GM12864 (cell line): ENCODE data around the gene KCNA2.

Source experiments
- DNase-seq: peaks from one replicate; pipeline ENCODE4 v3.0.0-alpha.2; 2011; ENCODE audit warnings: low read depth
- H3K4me3 ChIP-seq: 2 replicates; pipeline ENCODE4 v1.5.1; 2011; ENCODE audit warnings: mild to moderate bottlenecking, low read depth, low read length, control low read depth
- TF ChIP-seq, protein P1 (sequence below): IDR thresholded peaks from 2 replicates; pipeline ENCODE4 v1.5.1; 2011; ENCODE audit warnings: low read depth, mild to moderate bottlenecking, moderate library complexity, low read length, control low read depth, inconsistent platforms; ENCODE audit errors: missing control alignments

KCNA2 gene

GRCh38 chr1:110602466-110602865 is 3.7 kb downstream of the KCNA2 start:
- TF ChIP-seq, protein P1, sequence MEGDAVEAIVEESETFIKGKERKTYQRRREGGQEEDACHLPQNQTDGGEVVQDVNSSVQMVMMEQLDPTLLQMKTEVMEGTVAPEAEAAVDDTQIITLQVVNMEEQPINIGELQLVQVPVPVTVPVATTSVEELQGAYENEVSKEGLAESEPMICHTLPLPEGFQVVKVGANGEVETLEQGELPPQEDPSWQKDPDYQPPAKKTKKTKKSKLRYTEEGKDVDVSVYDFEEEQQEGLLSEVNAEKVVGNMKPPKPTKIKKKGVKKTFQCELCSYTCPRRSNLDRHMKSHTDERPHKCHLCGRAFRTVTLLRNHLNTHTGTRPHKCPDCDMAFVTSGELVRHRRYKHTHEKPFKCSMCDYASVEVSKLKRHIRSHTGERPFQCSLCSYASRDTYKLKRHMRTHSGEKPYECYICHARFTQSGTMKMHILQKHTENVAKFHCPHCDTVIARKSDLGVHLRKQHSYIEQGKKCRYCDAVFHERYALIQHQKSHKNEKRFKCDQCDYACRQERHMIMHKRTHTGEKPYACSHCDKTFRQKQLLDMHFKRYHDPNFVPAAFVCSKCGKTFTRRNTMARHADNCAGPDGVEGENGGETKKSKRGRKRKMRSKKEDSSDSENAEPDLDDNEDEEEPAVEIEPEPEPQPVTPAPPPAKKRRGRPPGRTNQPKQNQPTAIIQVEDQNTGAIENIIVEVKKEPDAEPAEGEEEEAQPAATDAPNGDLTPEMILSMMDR: no peak
- no peak for DNase-seq
- no peak overlapping the region for H3K4me3 ChIP-seq

DNA sequence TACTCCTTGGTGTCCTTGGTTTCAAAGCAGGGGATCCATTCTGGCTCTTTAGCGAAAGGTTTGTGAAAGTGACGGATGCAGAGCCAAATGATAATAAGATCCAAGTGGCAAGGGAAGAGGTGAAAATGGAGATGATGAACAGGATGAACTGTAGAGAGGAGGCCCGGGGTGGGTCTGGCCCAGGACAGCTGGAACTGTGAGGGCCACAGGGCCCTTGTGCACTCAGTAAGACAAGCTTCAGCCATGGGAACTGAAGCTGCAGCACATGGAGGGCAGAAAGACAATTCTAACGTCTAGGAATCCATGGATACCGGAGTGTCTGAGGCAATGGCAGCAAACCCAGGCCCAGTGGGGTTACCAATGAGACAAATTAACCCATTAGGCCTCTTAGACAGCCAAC is 4.8 kb downstream of the KCNA2 start:
- TF ChIP-seq, protein P1: no peak
- DNase-seq: no peak

GRCh38 chr1:110600716-110601115 is 5.4 kb downstream of the KCNA2 start:
- TF ChIP-seq, protein P1: no peak
- no peak for DNase-seq

More for the DNA sequence above, 4.8 kb downstream of the KCNA2 start:
- no peak overlapping the region for H3K4me3 ChIP-seq

GRCh38 chr1:110597966-110598365 is 8.2 kb downstream of the KCNA2 start:
- DNase-seq: no peak
- TF ChIP-seq, protein P1: no peak
- no peak overlapping the region for H3K4me3 ChIP-seq

More at GRCh38 chr1:110600716-110601115, 5.4 kb downstream of the KCNA2 start:
- no peak overlapping the region for H3K4me3 ChIP-seq

- DNase-seq: no peak
- H3K4me3 ChIP-seq: no peak overlapping the region
- TF ChIP-seq, protein P1: no peak
These were observed 9.8 kb downstream of the KCNA2 start for GRCh38 chr1:110596312-110596711.

DNA sequence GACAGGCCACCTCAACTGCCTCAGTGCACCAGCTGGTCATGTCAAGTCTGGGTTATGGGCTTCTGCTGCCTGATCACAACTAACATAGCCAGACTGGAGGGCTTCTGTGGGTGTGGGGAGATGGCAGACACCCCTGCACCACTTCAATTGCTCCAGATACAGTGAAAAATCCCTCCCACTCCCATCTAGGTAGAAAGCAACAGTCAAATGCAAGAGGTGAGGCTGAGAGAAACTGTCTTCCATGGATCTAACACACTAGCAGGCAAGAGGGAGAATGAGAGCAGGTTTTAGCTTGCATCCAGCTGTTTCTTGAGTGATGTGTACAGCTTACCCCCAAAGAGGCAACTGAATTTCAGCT is 10.8 kb downstream of the KCNA2 start:
- H3K4me3 ChIP-seq: no peak overlapping the region
- DNase-seq: no peak
- TF ChIP-seq, protein P1: no peak

- DNase-seq: no peak
- TF ChIP-seq, protein P1: no peak
- H3K4me3 ChIP-seq: no peak overlapping the region
These were observed 11.5 kb downstream of the KCNA2 start for GRCh38 chr1:110594456-110595352.
